Hematopoietic multipotent progenitor cell treated with erythropoietin and hydrocortisone succinate and interleukin-3 and kit ligand, for 4 days (in vitro differentiated cells): Measurements from ENCODE around the gene MORN4.
"Not testable (repeated sequence)": the region's sequence is repeated elsewhere in the genome, so short reads cannot be mapped to it uniquely, and the experiment has no call there.

Experiments used
- DNase-seq: peaks from one replicate; pipeline ENCODE4 v3.0.0-alpha.2; 2015

The MORN4 gene

DNA sequence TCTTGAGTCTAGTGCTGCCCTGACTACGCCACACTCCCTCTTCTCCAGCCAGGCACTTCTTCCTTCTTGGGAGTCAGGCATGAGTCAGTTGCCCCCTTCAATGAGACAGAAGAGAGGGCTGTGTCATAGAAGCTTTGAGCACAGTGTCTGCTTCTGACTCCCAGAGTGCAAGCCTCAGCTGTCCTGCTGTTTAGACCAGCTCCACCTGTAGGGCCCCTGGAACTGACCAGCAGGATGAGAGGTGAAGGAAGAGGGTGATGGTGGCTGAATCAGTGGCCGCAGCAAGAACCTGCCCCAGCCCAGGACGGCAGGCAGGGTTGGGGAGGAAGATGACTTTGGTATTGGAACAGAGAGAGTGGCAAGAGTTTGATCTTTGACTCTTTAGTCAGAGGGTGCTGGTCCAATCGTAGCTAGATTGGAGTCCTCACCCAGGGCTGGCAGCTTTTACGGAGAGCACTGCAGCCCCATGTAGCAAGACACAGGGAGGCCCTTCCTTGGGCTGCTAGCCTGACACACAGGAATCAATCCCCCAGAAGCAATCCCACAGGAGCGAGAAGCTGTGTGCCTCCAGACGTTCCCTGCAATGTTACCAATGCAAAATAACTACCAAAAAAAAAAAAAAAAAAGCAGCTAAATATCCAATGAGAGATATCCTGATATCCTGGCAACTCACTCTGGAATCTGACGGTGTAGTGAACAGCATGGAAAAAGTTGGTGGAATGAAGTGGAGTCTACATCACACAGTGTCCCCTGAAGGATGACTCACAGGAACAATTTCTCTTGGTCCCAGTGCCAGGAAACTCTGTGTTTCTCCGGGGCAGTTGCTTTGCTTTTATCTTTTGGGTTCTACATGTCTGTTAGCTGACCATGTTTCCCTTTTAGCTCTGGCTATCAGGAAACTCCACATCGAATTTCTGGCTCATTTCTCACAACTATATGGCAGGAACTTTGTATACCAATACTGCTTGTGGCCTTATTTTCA, 36.9 kb downstream of the MORN4 start:
- peak; percentile 67 for DNase-seq

DNA sequence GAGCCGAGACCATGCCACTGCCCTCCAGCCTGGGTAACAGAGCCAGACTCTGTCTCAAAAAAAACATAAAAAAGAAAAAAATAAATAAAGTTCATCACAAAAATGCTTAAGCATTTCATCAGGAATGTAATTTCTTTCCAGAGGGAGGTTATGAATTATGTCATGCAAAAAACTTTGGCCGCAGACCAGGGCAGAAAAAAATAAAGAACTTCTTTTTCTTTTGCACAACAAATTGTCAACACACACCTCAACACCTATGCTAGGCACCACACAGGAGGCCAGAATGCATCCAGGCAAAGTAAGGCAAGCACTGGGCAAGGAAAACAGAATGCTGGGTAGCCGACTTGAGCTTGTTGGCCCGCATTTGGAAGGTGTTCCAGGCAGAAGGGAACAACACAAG, 39.9 kb downstream of the MORN4 start:
- DNase-seq, result no peak

DNA sequence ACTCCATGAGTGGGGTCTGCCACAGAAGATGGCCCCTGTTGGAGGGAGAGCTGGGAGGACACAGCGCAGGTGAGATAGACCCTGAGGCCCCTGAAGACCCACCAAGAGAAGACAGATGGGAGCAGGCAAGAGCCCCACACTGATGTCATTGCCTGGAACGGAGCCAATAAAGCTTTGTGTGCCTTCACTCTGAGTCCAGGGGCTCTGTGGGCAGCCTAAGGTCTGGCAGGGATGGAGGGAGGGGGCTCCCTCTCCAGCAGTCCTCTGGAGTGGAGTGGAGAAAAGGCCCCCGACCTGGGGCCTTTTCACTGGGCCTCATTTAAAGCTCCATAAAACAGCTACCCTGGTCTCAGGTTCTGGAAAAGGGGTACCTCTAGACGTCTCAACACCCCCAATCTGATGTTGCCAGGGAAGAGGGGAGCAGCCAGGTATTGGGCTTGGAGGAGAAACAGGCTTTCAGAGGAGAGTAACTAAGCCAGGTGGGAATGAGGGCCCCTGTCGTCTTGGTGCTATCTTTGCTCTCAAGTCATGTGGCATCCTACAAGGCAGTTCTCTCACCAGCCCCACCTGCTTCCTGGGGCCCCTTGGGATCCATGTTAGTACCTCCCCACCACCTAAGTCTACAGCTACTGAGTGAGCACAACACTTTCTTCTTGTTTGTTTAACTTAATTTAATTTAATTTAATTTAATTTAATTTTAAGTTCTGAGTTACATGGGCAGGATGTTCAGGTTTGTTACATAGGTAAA, 42.4 kb downstream of the MORN4 start:
- DNase-seq, result peak; percentile 21

DNA sequence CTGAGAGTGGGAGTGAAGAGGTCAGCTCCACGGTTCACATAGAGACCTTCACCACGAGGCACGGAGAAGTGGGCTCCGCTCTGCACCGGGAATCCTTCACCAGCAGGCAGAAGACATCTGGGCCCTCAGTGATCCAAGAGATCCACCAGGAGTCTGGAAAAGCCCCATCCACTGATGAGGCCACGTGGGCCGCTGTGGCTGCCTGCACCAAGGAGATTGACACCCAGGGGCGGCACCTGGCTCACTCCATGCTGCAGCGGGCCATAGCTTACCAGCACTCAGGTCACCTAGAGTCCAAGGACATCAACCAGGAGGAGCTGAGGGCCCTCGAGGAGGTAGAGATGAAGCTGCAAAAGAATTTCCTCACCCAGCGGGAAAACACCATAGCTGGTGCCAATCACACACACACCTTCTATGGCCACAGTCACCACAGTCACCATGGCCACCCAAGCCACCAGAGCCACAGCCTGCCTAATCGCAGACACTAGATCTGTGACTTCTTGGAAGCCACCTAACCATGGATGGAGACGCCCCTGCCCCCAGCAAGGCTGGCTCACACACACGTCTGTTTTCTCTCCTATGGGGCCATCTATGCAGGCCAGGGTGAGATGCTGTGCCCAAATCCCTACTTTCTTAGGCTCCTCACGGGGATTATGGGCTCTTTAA, 43.1 kb downstream of the MORN4 start:
- peak; percentile 15 for DNase-seq

DNA sequence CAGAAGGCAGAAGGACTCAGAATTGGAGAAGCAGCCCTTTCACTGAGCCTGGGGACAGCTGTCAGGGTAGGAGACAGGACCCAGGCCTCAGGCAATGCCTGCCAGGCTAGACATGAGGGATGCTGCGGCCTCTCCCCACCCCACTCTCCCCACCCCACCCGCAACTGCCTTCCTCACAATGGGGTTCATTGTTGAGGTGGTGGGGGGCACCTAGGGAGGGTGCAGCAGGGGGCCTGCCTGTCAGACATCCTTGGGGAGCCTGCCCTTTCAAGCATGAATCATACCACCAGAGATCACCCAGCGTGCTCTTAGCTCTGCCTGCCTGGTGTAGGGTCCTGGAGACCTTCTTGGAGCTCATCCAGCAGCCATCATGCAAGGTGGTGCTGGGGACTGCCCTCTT, 43.8 kb downstream of the MORN4 start, which contains the start of gene C10orf62:
Gene C10orf62 (plus strand): TSS at position 243 of the 400 bp plus-strand sequence. CDS start 177 bp downstream, outside the sequence.
- DNase-seq, result no peak

DNA sequence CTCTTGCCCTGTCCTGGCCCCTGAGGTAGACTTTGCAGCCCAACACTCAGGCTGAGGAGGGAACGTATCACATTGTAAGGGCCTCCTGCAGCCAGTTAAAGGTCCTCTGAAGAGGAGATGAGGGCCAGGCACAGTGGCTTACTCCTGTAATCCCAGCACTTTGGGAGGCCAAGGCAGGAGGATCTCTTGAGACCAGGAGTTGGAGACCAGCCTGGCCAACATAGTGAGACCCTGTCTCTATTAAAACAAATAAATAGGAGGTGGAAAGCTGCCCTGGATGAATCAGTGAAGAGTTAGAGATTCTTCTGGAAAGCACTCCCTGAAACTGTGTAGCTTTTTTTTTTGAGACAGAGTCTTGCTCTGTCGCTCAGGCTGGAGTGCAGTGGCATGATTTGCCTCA, 46.1 kb downstream of the MORN4 start:
- DNase-seq, result no peak

DNA sequence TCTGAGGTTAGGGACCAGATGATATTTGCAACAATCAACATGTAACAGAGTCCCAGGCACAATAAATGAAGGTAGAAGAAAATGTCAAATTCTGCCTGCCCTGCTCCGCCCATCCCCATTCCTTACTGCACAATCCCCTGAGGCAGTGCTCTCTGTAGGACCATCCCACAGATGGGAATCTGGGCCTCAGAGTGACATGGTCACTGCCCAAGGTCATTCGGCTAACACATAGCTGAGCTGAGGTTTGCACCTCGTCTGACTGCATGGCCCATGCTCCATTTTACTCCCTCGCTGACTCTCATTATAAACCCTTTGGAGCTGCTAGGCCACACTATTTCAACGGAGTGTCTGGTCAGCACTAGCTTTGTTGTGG, 47.9 kb downstream of the MORN4 start:
- DNase-seq, result no peak

DNA sequence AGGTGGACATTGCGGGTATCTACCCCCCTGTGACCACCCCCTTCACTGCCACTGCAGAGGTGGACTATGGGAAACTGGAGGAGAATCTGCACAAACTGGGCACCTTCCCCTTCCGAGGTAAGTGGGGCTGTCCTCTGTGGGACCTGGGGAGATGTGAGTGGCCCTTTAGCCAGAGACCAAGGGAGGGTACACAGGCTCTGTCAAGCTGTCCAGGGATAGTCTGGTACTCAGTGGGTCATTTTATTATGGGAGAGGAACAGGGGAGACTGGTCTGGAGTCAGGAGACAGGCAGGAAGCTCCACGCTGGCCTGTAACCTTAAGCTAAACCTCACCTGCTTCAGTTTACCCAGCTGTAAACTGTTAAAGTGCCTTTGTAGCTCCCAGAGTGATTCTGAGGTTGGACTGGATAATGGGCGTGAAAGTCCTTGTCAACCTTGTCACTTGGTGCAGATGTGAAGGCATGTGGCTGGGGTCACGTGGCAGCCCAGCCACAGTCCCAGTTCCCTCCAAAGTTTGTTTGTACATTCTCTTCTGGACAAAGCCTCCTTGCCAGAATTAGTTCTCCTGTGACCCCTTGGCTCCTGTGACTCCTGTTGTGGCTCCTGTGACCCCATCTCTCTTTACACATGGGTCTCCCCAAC, 48.4 kb downstream of the MORN4 start:
- DNase-seq, result no peak

DNA sequence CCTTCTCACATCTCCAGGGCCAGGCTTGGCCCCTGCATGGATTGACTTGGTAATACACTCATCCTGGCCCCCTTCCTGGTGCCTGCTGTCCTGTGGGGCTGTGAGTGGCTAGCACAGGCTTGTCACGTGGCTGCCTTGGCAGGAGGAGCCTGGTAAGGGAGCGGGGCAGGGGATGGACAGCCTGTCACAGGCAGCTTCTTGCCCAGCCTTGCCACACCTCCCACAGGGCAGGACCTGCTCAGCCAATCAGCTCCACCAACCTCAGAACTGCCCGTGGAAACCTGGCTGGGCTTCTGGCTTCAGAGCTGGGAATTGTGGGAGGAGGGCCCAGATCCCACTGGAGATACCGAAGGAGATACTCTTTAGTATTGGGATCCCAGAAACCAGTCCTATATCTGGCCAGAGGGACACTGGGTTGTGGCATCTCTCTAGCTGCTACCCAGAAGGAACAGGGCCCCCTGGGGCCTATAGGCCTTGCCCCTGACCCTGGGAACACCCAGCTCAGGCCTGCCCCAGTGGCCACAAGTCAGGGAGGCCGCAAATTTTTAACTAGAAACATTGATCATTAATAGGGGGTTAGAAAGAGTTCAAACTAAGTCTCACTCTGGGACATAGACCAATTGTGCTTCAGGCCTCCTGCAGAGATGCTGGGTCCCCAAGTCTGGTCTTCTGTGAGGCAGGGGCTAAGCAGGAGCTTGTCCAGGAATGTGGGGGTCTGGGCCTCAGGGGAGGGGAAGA, 49.1 kb downstream of the MORN4 start, which contains the start of gene HOGA1:
Gene HOGA1 (plus strand): TSS at position 330 of the 738 bp plus-strand sequence. CDS start 315 bp downstream, at position 645.
- DNase-seq, result peak; percentile 41

DNA sequence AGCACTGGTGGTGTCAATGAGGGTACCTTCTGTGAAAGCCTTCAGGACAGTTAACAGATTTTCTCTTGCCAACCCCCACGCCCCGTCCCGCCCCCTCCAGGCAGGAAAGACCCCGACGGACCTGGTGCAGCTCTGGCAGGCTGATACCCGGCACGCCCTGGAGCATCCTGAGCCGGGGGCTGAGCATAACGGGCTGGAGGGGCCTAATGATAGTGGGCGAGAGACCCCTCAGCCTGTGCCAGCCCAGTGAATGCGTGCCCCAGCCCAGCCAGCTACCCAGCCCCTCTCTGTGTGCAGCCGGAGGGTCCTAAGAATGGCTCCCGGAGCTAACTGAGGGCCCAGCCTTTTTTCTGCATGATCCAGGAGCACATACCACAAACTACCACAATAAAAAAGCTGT, 49.8 kb downstream of the MORN4 start:
- DNase-seq, result no peak

DNA sequence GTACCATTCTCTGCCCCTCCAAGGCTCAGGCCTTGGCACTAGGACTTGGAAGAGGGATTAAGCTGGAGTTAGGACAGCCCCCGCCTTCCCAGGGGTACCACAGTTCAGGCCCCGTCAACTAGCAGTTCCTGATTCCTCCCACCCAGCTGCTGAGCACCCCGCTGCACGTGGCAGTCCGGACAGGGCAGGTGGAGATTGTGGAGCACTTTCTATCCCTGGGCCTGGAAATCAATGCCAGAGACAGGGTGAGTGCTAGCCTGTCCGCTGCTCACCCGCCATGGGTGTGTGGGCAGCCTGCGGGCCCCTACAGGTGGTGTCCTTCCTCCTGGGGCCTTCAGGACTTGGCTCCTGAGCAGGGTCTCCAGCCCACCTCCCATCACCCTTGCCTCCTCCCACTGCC, 51.1 kb downstream of the MORN4 start:
- DNase-seq, result no peak

DNA sequence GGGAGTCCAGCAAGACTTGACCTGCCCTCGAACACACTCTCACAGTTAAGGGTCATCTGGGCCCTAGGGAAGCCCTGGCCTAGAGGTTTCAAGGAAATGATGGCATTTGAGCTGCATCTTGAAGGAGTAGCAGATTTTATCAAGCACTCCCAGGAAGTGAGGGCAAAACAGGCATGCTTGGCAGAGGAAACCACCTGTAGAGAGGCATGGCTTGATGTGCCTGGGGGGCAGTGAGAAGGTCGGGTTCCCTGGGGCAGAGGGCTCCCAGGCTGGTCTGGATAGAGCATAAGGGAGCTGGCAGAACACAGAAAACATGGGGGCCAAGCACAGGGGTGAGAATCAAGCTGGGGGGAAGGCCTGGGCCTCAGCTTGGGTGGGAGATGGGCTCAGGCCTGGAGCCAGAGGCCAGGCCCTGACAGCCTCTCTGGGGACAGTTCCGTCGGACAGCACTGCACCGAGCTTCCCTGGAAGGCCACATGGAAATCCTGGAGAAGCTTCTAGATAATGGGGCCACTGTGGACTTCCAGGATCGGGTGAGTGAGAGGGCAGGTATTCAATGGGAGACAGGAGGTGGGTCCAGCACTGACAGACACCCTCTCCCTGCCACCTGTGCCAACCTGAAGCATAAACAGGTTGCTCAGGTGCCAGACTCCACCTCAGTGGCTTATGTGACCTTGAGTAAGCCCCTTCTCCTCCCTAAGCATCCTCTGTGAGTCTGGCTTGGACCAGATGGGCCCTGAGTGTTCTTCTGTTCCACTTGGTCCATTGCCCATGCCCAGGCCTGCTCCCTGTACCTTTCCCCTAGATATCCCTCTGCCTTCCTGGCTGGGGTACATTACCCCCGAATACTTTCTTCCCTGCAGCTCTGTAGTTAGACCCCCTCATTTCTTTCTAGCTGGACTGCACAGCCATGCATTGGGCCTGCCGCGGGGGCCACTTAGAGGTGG, 52.6 kb downstream of the MORN4 start:
- no peak for DNase-seq

DNA sequence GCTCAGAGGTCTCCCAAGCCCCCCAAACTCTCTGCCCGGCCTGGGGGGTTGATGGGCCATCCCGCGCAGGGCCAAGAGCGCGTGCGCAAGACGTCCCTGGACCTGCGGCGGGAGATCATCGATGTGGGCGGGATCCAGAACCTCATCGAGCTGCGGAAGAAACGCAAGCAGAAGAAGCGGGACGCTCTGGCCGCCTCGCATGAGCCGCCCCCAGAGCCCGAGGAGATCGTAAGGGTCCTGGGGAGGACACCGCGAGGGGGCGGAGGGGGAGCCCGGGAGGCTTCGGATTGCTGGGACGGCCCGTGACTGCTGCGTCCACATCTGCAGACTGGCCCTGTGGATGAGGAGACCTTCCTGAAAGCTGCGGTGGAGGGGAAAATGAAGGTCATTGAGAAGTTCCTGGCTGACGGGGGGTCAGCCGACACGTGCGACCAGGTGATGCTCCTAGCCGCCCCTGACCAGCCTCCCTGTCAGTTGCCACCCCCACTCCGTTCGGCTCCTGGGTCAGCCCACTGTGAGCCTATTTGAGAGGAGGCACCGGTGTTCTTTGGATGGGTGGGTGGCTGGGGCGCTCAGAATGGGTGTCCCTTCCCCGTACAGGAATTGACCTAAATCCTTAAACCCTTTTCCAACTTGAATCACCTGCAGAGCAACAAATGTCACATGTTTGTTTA, 55.0 kb downstream of the MORN4 start:
- no peak for DNase-seq

DNA sequence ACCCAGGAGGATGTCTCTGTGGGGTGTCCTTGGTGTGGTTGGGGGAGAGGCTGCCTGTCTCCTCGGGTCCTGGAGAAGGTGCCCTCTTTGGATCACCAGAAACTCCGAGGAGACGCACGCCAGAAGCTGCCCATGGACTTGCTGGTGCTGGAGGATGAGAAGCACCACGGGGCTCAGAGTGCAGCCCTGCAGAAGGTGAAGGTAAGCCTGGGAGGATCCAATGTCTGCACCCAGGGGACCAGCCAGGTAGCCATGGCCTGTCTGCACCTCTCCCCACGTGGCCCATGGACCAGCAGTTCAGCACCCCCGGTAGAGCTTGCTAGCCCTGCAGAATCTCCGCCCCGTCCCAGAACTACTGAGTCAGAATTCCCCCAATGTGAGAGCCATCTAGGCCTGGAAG, 55.6 kb downstream of the MORN4 start:
- no peak for DNase-seq

DNA sequence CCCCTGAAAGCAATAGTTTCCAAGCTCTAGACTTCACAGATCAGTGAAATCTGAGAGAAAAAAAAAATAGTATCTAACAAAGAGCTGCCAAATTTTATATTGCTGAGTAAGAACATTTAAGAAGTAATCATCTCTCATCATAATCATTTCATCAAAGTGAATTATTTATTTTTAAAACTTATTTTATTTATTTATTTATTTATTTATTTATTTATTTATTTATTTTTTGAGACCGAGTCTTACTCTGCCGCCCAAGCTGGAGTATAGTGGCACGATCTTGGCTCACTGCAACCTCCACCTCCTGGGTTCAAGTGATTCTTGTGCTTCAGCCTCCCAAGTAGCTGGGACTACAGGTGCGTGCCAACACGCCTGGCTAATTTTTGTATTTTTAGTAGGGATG, 56.8 kb downstream of the MORN4 start:
- not testable (repeated sequence) for DNase-seq

DNA sequence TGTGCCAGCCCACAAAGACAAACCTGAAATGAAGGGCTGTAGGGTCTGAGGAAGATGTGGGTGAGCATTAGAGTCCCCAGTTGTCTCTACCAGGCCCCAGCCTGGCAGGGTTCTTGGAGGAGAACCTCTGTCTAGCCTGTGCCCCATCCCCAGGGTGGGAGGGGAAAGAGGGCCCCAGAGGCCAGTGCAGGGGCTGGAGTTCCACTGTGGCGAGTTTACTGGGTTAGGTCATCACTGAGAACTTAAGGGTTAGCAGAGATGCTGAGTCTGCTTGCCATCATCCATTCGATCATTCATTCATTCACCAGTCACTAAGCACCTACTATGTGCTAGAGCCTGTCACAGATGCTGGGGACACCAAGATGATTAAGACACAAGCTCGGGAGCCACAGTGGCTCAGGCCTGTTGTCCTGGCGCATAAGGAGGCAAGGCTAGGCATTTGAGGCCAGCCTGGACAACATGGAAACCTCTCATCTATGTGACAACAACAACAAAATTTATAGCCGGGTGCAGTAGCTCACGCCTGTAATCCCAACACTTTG, 58.1 kb downstream of the MORN4 start:
- no peak for DNase-seq

DNA sequence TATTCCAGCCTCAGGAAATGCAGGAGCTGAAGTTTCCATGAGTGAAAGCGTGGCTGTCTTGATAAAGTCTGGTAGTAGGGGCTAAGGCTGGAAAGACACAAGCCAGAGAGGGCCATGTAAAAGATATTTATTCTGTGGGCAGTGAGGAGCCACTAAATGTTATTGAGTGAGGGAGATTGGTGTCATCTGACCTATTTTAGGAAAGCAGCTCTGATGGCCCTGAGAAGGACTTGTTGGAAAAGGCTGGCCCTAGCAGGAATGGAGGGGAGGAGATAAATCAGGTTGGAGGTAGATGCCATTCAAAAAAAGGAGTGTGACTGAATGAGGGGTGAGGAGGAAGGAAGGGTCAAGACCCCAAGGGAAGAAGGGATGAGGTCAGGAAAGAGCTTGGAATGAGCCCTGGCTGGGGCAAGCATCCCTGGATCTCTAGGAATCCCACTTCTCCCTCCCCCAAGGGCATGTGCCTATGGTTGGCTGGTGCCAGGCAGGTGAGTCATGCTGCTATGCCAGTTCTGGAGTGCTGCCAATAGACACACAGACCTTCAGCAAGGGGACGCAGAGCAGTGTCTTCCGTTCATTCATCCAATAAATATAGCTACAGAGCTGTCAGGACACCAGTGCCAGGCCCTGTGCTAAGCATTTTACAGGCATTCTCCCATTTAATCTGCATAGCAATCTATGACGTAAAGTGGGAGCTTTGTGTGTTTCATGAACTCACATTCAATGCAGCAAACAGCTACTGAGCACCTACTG, 58.8 kb downstream of the MORN4 start:
- DNase-seq, result peak; percentile 63

DNA sequence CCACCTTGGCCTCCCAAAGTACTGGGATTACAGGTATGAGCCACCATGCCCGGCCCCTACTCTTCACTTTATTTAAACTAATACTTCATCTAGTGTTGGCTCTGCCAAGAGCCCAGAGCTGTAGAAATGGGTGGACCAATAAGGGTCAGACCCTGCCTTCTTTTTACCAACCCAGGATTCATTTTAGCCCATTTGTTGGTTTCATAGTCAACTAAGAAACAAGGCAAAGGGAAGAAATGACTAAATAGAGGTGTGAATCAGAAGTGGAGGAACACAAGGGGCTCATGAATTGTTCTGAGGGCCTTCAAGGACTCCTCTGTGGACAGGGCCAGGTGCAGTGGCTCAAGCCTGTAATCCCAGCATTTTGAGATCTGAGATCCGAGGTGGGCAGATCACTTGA, 59.6 kb downstream of the MORN4 start:
- DNase-seq, result no peak

DNA sequence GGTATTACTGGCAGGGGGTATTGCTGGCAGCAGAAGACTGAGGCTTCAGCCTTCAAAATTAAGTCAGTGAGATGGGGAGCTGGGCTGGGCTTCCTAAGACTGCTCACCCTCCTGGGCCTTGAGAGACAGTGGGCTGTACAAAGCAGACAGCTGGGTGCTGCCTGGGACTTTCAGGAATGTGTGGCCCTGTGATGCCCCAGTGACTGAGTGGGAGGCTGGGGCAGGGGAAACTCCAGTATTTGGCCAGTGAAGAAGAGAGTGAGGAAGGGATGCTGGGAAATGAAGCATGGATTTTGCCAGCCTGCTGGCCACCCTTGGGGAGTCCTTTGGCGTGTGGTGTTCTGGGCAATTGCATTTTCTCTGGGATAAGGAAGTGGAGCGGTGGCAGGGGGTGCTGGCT, 60.3 kb downstream of the MORN4 start:
- DNase-seq, result no peak
